GM18511 (cell line): ENCODE measurements around the gene CC2D2B.
"Not testable (repeated sequence)": the region's sequence is repeated elsewhere in the genome, so short reads cannot be mapped to it uniquely, and the experiment has no call there.

Source experiments
- ATAC-seq: cut with Tn5 transposase; IDR thresholded peaks from one replicate; pipeline ENCODE4 v1.9.1; 2021; ENCODE audit warnings: mild to moderate bottlenecking, moderate library complexity; ENCODE audit not compliant: unreplicated experiment

Gene CC2D2B

DNA sequence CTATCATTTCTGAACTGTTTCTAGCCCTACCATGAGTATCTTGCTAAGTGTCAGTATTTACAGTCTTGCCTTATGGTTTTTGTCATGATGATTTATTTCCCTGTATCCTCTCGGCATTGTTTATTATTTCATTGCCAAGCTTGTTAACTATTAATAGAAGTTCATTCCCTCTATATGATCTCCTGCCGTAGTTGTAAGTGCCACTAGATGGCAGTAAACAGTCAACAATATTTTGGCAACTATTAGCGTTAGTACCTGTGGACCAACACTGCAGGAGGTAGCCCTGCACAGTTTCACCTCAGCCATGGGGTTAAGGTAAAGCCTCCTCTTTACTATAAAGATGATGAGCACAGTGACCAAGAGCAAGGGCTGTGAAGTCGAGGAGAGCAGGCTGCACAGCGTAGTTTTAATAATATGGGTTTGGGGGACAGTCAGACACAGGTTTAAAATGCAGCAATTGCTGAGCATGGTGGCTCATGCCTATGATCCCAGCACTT, 109.5 kb downstream of the CC2D2B start:
- ATAC-seq = no peak

DNA sequence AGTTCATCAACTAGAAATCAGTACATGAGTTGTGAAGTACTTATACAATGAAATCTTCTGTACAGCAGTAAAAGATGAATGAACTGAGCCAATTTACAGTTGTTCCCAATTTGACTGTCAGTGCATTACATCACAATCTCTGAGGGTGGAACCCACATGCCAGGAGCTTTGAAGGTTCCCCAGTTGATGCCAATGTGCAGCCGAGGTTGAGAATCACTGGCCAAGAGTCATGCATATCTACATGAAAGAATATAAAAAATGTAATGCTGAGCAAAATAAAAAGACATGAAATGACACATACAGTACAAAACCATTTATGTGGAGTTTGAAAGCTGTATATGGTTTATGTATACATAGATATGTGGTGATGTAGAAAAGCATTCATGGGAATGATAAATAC, 113.6 kb downstream of the CC2D2B start:
- ATAC-seq = no peak

DNA sequence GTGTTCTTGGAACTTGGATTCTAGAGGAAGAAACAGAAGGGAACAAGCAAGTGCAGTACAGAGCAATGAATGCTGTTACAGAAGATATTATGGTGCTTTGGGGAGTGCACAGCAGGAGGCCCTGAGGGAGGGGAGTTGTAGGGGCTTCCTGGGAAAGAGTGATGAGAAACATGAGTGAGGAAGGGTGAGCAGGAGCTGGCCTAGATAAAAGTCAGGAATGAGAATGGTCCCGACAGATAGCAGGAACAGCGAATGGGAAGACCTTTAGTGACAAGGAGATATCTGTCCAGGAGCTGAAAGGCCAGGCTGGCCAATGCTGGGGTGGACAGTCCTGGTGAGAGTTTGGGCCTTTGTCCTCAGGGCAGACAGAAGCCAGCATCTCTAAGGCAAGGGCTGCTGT, 115.0 kb downstream of the CC2D2B start:
- ATAC-seq = no peak

DNA sequence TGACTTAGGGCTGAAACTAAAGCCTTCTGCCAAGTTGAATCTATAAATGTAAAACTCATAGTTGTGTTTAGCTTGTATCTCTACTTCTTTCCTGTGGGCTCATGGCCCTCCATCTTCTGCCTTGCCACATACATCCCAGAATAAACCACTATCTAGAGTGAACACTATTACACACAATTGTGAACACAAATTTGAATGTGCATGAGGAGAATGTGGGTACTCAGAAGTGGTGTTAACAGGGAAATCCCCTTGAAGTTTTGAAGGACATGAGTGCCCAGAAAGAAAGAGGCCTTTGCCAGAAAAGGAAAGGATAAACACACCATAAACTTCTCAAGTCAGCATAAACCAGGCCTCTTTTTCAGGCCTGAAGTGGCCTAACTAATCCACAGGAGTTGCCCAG, 115.4 kb downstream of the CC2D2B start:
- ATAC-seq = no peak

DNA sequence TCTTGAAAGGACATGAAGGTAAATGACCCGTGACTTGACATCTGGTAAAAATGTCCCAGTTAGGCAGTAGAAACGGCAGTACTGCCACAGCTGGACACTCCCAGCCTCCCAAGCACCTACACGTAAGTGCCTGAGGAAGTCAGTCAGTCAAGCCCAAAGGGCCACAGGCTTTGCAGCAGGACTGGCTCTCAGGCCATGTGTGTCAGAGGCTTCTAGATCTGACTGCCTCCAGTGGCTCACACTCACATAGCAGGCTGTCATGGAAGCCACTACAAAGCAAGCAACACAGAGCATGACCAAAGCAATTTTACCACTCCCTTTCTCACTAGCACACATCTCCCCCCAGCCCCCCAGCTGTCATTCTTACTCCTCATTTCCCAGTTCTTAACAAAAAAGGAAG, 117.8 kb downstream of the CC2D2B start:
- ATAC-seq = no peak

DNA sequence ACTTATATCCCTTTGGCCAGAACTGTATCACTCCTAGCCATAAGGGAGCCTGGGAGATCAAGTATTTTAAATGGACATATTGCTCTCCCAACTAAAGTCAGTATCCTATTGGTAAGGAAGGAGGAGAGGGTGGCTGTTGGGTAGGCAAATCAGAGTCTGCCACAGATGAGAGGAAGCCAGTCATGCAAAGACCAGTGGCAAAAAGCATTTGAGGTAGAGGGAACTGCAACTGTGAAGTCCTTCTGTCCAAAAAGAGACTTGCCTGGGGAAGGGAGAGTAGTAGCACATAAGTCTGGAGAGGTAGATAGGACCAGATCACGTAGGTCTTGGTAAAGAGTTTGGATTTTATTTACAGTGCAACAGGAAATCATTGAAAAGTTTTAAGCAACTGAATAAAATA, 126.8 kb downstream of the CC2D2B start:
- no peak for ATAC-seq

DNA sequence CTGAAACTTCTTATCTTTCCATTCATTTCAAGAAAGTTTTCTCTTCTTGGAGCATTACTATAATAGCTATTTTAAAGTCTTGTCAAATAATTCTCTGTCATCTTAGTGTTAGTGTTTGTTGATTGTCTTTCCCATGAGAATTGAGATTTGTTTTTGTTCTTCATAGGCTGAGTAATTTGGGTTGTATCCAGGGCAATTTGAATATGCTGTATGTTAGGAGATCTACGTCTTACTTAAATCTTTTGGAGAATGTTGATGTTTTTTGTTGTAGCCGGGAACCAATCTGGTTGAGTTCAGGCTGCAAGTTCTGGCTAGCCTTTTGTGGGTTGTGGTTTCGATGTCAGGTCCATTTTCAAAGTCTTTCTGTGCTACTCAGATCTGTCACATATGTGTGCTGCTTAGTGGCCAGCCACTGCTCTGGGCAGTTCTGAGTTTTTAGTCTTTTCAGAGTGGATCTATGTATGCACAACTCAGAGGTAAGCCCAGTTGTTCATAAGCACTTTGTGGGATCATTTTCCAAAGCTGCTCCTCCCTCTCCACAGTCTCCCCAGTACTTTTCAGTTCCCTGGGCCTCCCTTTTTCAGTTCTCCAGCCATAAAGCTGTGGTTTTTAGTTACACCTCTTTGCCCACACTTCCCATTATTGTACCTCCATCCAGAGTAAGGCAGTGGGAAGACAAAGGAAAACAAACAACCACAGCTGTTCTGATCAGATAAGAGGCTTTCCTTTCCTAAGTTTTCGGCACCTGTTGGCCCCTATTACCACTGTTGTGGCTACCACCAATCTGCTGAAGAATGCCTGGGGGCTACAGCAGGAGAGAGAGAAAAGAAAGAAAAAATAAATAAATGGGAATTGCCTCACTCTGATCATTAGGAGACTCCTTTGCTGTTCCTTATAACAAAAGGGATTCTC, 131.0 kb downstream of the CC2D2B start:
- no peak for ATAC-seq

DNA sequence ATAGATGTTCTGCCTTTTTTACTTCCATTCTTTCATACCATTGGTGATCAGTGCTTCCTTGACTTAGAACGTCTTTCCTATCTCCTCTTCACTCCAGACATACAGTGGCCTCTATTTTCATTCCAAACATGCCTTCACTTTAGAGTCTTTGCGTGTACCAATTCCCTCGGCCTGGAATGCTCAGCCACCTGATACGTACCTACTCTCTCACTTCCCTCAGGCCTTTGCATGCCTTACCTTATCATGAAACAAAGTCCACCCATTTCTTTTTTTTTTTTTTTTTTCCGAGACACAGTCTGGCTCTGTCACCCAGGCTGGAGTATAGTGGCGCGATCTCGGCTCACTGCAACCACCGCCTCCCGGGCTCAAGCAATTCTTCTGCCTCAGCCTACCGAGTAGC, 133.4 kb downstream of the CC2D2B start:
- ATAC-seq = no peak

DNA sequence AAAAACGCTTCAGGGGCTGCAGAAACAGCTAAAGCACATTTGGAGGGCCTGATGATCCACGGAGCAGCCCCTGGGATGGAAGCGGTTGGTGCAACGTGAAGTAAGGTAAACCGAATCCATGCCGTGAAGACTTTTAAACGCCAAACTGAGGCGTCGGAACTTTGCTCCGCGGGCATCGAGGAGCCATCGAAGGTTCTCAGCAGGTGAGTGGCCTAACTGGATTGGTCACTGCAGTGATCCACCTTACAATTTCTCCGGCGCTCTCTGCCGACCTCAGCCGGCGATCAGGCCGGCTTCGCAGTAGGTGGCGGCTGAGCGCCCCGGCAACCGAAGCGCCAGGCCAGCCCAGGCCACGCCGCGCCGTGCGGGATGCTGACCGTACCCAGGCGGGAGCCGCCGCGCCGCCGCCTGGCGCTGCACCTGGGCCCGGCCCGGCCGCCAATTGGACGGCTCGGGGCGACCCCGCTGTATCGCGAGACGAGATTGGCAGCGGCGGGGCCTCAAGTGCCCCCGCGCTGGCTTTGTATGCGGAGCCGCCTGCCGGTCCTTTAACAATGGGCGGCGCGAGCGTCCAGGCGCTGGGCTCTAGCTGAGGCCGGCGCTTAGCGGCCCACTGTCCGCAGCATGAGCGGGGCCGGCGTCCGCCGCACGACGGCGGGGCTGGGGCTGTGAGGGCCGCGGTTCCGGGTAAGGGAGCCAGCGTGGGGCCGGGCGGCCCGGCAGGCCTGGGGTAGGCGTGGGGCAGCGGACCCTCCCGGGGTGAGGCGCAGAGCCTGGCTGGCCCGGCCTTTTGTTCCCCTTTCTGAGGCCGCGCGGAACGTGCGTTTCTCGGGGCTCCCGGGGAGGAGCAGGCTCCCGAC, 135.5 kb downstream of the CC2D2B start, which contains the start of gene CCNJ:
TSS of gene CCNJ (plus strand) at position 551 of the 860 bp plus-strand sequence. CDS start 811 bp downstream, outside the sequence.
- ATAC-seq = peak; percentile 90

DNA sequence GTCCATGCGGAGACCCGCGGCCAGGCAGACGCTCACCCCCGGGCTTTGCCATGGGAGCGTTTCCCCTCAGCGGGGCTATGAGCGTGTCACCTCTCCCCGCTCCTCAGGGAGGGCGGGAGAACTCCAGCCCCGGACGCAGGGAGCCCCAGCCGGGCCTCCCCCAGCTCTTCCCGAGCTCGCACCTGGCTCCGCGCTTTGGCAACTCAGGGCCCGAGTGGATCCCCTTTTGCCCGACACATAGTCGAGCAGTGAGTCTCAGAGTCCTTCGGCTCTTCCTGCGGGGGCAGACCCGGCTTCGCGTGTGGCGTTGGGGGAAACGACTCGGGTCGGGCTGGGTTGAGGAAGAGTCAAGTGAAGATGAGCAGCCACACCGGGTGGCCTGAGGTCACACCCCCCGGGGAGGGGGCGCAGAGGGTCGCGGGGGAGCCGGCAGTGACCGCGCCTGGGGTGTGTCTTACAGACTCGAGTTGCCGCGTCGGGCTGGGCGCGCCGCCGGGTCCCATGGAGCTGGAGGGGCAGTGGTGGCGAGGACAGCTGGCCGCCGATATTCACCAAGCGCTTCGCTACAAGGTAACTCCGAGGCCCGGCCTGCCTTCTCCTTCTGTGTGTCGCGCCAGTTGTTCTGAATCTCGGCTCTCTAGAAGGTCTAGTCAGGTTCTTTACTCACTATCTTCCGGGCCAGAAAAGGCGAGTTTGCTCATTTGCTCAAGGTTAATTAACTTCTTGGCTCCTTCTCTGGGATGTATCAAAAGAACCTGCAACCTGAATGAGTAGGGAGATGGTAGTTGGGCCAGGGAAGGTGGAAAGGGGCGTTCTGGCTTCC, 136.3 kb downstream of the CC2D2B start:
- peak; percentile 43 for ATAC-seq

DNA sequence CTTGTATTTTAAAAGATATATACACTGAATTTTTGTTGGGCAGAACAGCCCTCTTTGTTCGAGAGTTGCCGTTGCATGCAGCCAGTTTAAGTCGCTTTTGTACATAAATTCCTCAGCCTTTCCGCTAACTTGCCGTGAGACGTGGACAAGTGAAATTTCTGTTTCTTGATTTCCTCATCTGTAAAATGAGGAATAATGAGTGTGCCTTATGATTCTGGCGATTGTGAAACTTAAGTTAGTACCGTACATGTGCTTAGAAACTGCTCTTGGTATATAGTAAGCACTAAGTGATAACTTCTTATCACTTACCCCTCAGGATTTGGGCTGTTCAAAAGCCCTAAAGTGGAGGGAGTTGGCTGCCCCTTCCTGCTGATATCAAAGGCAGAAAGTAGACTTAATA, 137.0 kb downstream of the CC2D2B start:
- ATAC-seq = no peak

DNA sequence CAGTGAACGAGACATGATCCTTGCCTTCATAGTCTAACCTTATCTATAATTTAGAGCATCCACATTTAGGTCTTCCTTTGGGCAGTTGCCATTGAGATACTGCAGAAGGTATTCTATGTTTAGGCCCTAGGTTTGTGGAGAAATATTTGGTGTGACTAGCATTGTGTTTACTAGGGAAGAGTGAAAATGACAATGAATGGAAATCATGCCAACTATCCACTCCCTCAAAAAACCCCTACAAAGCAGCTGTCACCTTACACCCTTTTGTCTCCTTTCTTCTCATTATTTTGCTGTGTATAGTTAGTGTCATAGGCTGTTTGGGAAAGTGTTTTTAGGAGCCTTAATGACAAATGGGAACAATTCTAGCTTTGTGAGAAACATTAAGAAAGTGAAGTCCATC, 138.8 kb downstream of the CC2D2B start:
- ATAC-seq = no peak

DNA sequence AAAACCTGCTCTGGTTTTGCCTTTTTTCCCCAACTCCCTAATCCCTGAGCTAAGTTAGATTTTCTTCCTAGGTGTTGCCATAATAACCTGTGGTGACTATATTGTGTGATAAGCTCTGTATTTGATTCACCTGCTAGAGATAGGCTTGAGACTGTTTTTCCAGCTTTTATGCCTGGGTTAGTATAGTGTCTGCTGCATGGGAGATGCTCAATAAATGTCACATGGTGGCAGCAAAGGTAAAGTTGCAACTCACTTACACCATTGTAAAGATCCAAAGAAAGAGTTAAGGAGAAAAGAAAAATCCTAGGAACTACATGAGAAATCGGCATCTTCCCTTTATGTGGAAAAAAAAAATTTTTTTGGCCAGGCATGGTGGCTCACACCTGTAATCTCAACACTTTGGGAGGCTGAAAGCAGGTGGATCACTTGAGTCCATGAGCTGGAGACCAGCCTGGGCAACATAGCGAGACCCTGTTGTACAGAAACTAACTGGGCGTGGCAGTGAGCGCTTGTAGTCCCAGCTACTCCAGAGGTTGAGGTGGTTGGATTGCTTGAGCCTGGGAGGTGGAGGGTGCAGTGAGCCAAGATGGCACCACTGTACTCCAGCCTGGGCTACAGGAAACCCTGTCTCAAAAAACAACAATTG, 139.4 kb downstream of the CC2D2B start:
- ATAC-seq = no peak

DNA sequence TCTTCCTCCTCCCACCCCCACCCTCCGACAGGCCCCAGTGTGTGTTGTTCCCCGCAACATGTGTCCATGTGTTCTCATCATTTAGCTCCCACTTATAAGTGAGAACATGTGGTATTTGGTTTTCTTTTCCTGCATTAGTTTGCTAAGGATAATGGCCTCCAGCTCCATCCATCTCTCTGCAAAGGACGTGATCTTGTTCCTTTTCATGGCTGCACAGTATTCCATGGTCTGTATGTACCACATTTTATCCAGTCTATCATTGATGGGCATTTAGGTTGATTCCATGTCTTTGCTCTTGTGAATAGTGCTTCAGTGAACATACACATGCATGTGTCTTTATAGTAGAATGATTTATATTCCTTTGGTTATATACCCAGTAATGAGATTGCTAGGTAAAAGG, 140.2 kb downstream of the CC2D2B start:
- not testable (repeated sequence) for ATAC-seq

DNA sequence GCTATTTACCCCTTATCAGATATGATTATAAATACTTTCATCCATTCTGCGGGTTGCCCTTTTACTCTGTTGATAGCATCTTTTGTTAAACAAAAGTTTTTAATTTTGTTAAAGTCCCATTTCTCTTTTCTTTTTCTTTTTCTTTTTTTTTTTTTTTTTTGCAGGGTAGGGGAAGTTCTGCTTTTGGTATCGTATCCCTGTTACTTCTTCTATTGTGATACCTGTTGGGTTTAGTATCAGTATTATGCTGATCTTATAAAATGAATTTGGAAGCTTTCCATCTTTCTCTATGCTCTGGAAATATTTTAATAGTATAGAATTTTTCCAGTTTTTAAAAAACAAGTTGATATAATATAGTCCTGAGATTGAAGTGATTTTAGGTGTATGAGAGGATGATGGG, 141.6 kb downstream of the CC2D2B start:
- no peak for ATAC-seq

DNA sequence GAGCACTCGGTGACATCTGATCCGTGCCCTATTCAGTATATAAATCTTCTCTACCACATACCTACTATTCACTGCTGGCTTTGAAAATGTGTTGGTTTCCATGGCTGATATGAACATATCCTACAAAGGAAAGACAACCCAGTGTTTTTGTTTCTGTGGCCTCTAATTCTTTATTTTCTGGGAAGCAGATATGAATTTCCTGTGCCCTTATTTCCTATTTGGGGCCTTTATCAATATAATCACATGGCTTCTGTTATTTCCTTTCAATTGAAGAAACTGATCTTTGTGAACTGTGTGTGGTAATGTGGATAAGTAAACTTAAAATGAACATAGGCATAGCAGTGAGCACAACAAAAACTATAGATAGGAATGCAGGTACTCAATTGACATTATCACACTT, 146.2 kb downstream of the CC2D2B start:
- no peak for ATAC-seq

DNA sequence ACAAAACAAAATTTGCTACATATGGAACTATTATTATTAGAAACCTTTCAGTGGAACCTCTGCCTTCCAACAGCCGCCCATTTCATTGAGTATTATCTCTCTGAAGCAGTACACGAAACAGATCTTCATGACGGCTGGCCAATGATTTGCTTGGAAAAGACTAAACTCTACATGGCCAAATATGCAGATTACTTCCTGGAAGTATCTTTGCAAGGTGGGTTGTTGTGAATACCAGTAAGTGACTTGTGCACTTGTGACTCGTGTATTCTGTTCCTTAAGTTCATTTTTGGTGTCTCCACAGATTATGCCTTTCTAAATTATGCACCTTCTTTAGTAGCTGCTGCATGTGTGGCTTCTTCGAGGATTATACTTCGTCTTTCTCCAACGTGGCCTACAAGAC, 149.0 kb downstream of the CC2D2B start:
- ATAC-seq = no peak

DNA sequence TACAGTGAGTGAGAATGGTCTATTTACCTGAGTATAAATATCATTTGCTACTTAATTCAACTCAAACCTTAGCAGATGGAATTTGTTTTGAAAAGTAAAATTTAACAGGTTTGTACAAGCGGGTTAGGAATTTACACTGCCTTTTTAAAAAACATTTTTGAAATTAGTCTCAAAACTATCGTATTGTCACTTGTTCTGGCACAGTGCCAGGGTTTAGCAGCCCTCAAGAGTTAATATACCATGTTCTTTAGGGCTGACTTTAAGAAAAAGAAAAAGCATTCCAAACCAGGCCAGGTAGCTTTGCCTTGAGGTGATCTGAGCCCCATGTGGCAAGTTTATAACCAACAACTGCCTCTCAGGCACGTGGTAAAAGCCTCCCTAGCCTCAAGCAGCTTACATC, 153.5 kb downstream of the CC2D2B start:
- ATAC-seq = no peak

DNA sequence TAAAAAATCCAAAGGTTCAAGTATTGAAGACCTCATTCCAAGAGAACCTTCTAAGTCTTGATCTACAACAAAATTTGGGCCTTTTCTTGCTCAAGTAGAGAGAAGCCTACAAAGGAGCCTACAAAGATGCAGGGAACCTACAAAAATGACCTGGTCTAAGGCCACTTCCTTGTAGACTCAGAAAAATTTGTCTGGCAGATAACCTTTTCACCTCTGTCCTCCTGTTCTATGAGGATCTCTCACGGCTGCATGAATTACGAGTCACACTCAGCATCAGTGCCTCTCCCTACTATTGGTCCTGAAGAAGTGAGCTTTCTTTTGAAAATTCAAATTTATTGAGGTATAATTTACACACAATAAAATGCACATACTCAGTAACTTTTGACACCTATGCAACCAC, 164.9 kb downstream of the CC2D2B start:
- ATAC-seq = no peak

DNA sequence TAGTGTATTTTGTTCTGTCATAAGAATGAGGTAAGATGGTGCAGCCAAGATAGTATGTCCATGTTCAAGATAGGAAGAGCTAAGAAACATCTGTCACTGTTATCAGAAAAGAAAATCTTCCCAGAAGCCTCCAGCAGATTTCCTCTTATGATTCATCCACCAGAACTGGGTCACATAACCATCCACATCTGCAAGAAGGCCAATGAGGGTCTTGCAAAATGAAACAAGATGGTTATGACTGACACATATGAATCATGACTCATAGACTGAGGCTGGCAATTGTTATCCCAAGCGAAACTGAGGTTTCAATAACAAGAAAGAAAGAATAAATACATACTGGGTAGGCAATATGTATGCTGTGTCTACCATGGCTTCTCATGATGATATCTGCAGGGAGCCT, 165.9 kb downstream of the CC2D2B start:
- no peak for ATAC-seq
